NT2/D1 (cell line): ENCODE results near the gene ZNF618.

Experiments
- SUZ12 ChIP-seq: IDR thresholded peaks from 2 replicates; pipeline ENCODE4 v1.6.1; 2011; ENCODE audit not compliant: insufficient read length, insufficient read depth; ENCODE audit errors: extremely low read depth
- YY1 ChIP-seq: IDR thresholded peaks from 2 replicates; pipeline ENCODE4 v1.6.1; 2011; ENCODE audit not compliant: insufficient read length, insufficient read depth
- ZNF274 ChIP-seq: IDR thresholded peaks from 2 replicates; pipeline ENCODE4 v1.6.1; 2011; ENCODE audit warnings: mild to moderate bottlenecking, low read depth, low read length

GRCh38 chr9:114006155-114006550 lies 130.0 kb downstream of the ZNF618 start:
- no peak for TF ChIP-seq YY1
- TF ChIP-seq ZNF274, result no peak
- no peak for TF ChIP-seq SUZ12
